ENCODE results near the gene HYCC2.
"Not testable (repeated sequence)": the region's sequence is repeated elsewhere in the genome, so short reads cannot be mapped to it uniquely, and the experiment has no call there.

GRCh38 chr2:201043050-201043449, 28.4 kb downstream of the HYCC2 start:
- not testable (repeated sequence) for TF ChIP-seq POLR2AphosphoS5 (IDR thresholded peaks at IDR 0.05; ENCODE audit: borderline replicate concordance, low read depth, low read length); EZH2 (IDR thresholded peaks at IDR 0.05)
